ENCODE results near the gene PEX13. TPM values are rescaled to one million over a fixed set of nuclear protein-coding genes. Genes with fewer than 3 reads are reported as not detected.

PEX13 gene
- total RNA-seq, 1 donor from 2014 or later = 26.9 TPM

- no peaks in the 10 kb centered on the region for H3K9me3 ChIP-seq
- intact Hi-C loops (cut with DNase I) = no loop called here
Observed at GRCh38 chr2:61089797-61090196, 72.3 kb downstream of the PEX13 start.

GRCh38 chr2:61090386-61090921 lies 72.9 kb downstream of the PEX13 start:
- Histone ChIP-seq H3K4me3 (no peak overlapping the region), H3K36me3 (peaks cover 20% of the 10 kb centered on the region), H3K27me3 (no peaks in the 10 kb centered on the region), H3K27ac (no peak overlapping the region), H3K4me1 (no peaks in the 10 kb centered on the region), H3K9me3 (no peaks in the 10 kb centered on the region)
- no peak for DNase-seq
- ATAC-seq = no peak
- intact Hi-C loops (cut with DNase I) = no loop called here
- no peak for TF ChIP-seq CTCF (IDR thresholded peaks at IDR 0.05)

More at GRCh38 chr2:61089797-61090196, 72.3 kb downstream of the PEX13 start:
- Histone ChIP-seq H3K4me1 (no peaks in the 10 kb centered on the region), H3K27ac (no peak overlapping the region), H3K27me3 (no peaks in the 10 kb centered on the region), H3K36me3 (peaks cover 24% of the 10 kb centered on the region), H3K4me3 (no peak overlapping the region)
- DNase-seq = no peak
- ATAC-seq = no peak
- TF ChIP-seq CTCF (IDR thresholded peaks at IDR 0.05) = no peak

- TF ChIP-seq CTCF (IDR thresholded peaks at IDR 0.05) = no peak
- Histone ChIP-seq H3K9me3 (no peaks in the 10 kb centered on the region), H3K4me1 (no peaks in the 10 kb centered on the region), H3K27me3 (no peaks in the 10 kb centered on the region), H3K36me3 (peaks cover 12% of the 10 kb centered on the region), H3K27ac (no peak overlapping the region), H3K4me3 (no peak overlapping the region)
- DNase-seq (no peak), ATAC-seq (no peak)
- intact Hi-C loops (cut with DNase I) = no loop called here
Observed at GRCh38 chr2:61091485-61091884, 74.0 kb downstream of the PEX13 start.

GRCh38 chr2:61096438-61096837 lies 78.9 kb downstream of the PEX13 start:
- no peak overlapping the region for H3K4me3 ChIP-seq

GRCh38 chr2:61100801-61101200 lies 83.3 kb downstream of the PEX13 start:
- intact Hi-C loops (cut with DNase I) = no loop called here
- no peak for ATAC-seq
- H3K4me1 ChIP-seq = no peaks in the 10 kb centered on the region
- H3K36me3 ChIP-seq = no peaks in the 10 kb centered on the region
- H3K4me3 ChIP-seq = no peak overlapping the region
- no peak for TF ChIP-seq CTCF (IDR thresholded peaks at IDR 0.05)
- H3K9me3 ChIP-seq = no peaks in the 10 kb centered on the region
- no peaks in the 10 kb centered on the region for H3K27me3 ChIP-seq
- DNase-seq = no peak
- no peak overlapping the region for H3K27ac ChIP-seq

More at GRCh38 chr2:61096438-61096837, 78.9 kb downstream of the PEX13 start:
- Histone ChIP-seq H3K4me1 (no peaks in the 10 kb centered on the region), H3K27ac (no peak overlapping the region), H3K9me3 (no peaks in the 10 kb centered on the region), H3K27me3 (no peaks in the 10 kb centered on the region), H3K36me3 (no peaks in the 10 kb centered on the region)
- TF ChIP-seq CTCF (IDR thresholded peaks at IDR 0.05) = no peak
- DNase-seq (no peak), ATAC-seq (no peak)
- intact Hi-C loops (cut with DNase I) = no loop called here

Other genes with a start within 250 kb of the PEX13 start
- gene REL, start 136.1 kb upstream of the PEX13 start, total RNA-seq = 29.1 TPM
- 8.9 TPM for gene PUS10, start 535 bp downstream of the PEX13 start, total RNA-seq
- gene SANBR, start 48.2 kb downstream of the PEX13 start, total RNA-seq = 11.1 TPM
- 15.1 TPM for gene C2orf74, start 144.5 kb downstream of the PEX13 start, total RNA-seq

All from upper lobe of right lung (tissue), 1 donor.